CD4-positive, alpha-beta T cell treated with Interleukin-17A for 4 hours (primary cell): ENCODE data around the gene SYNE4.
"Not testable (repeated sequence)": the region's sequence is repeated elsewhere in the genome, so short reads cannot be mapped to it uniquely, and the experiment has no call there.

Experiments
- DNase-seq: peaks from one replicate; pipeline ENCODE4 v3.0.0-alpha.2; 2020; ENCODE audit warnings: mixed read lengths

The SYNE4 gene

DNA sequence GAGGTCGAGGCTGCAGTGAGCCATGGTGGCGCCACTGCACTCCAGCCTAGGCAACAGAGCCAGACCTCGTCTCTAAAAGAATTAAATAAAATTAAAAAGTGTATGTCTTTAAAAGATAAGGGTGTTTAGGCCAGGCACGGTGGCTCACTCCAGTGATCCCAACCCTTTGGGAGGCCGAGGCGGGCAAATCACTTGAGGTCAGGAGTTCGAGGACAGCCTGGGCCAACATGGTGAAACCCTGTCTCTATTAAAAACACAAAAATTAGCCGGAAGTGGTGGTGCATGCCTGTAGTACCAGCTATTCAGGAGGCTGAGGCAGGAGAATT lies 21.1 kb downstream of the SYNE4 start:
- DNase-seq, result no peak

GRCh38 chr19:35986664-35987570 lies 21.7 kb downstream of the SYNE4 start:
- DNase-seq, result peak; percentile 36

DNA sequence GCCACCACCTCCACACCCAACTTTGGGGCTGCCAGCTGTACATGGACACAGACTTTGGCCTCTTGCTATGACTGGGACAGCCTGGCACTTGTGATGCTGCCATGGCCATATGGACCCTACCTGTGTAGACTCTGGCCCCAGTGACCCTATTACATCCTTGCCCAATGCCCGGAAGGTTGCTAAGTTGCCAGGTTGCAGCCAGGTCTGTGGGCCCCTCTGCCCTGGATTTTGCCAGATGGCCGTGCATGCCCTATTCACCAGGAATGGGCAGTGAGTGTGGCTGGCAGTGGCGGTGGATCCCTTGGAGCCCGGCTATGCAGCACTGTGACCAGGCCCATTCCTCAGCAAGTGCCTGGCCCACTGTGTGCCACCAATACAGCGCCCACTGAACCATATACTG lies 22.5 kb downstream of the SYNE4 start:
- DNase-seq, result no peak

DNA sequence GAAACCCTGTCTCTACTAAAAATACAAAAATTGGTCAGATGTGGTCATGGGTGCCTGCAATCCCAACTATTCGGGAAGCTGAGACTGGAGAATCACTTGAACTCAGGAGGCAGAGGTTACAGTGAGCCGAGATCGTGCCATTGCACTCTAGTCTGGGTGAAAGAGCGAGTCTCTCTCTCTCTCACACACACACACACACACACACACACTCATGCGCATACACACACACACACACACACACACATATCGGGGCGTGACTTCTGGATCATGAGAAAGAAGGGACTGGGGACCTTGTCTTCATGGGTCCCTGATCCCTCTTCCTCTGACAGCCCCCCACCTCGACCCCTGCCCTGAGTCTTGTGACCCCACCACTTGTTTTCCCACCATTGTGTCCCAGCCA lies 25.4 kb downstream of the SYNE4 start:
- DNase-seq, result no peak

- DNase-seq, result not testable (repeated sequence)
These were observed 27.6 kb downstream of the SYNE4 start for GRCh38 chr19:35980997-35981396.

DNA sequence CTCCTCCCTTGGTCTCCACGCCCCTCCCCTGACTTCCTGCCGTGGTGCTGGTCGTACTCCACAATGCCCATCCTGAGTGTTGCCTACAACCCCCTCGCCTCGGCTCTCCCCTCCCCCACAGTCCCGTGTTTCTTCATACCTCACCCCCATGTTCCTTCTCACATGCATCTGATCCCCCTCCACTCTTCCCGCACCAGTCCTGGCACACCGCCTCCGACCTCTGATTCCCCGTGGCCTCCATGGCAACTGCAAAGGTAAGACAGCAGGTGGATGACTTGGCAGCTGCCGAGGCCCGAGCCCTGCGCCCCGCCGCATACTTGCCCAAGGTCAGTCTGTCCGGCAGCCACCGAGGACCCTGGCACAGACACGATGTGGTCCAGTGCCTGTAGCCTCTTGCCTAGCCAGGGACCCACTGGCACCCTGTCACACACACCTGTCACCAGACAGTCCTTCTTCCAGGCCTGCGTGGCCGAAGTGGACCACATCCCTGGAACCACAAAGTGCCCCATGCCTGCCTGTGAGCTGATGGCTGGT lies 29.7 kb downstream of the SYNE4 start:
- DNase-seq, result no peak

DNA sequence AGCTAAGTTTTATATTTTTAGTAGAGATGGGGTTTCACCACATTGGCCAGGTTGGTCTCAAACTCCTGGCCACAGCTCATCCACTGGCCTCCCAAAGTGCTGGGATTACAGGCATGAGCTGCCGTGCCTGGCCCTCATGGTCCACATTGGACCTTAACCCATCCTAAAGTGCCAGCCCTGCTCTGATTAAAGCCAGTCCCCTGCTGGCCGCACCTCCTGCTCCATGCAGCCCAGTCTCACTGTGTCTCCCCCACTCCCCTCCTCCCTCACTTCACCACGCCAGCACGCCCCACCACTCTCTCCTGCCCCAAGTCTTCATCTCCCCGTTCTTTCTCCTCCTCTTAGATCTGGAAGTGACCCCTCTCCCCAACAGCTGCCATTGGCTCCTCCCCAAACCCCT lies 30.3 kb downstream of the SYNE4 start:
- no peak for DNase-seq

GRCh38 chr19:35977446-35978222 lies 31.0 kb downstream of the SYNE4 start:
- peak; percentile 13 for DNase-seq

DNA sequence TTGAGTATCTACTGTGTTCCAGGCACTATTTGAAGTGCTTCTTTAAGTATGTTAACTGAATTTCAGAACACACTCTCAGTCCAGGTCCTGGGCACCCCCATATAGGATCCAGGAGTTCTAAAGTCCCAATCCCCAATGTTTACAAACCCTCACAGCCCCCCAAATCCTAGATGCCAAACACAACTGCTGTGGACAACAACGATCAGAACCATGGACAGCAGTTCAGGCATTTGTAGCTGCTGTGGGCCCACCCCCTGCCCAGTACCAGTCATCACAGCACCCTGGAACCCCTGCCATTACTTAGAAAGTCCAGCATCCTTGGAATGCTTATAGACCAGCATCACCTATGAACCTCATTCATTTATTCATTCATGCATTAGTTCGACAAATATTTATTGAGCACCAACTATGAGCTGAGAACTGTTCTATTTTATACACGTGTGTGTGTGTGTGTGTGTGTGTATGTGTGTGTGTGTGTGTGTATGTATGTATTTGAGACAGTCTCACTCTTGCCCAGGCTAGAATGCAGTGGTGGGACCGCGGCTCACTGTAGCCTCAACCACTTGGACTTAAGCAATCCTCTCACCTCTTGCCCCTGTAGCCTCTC lies 32.9 kb downstream of the SYNE4 start:
- no peak for DNase-seq

- DNase-seq, result no peak
These were observed 35.1 kb downstream of the SYNE4 start for GRCh38 chr19:35973487-35973886.

GRCh38 chr19:35966771-35967170 lies 41.8 kb downstream of the SYNE4 start:
- no peak for DNase-seq

GRCh38 chr19:35963514-35963913 lies 45.1 kb downstream of the SYNE4 start:
- DNase-seq, result peak; percentile 51

DNA sequence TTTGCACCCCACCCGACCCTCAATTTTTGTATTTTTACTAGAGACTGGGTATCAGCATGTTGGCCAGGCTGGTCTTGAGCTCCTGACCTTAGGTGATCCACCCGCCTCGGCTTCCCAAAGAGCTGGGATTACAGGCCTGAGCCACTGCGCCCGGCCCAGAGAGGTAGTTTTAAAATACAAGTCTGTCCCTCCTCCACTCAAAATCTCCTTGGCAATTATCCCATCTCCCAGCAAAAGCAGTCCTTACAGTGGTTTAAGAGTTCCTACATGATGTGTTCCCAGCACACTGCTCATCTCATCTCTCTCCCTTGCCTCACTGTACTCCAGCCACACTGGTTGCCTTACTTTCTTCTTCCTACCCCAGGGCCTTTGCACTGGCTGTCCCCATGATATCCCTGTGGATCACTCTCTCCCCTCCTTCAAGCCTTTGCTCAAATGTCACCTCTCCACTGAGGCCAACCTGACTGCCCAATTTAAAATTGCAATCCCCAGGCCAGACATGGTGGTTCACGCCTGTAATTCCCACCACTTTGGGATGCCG lies 48.1 kb downstream of the SYNE4 start:
- DNase-seq, result no peak

- DNase-seq, result no peak
These were observed 48.7 kb downstream of the SYNE4 start for GRCh38 chr19:35959968-35960320.

GRCh38 chr19:35959040-35959967 lies 49.3 kb downstream of the SYNE4 start:
- peak; percentile 91 for DNase-seq

DNA sequence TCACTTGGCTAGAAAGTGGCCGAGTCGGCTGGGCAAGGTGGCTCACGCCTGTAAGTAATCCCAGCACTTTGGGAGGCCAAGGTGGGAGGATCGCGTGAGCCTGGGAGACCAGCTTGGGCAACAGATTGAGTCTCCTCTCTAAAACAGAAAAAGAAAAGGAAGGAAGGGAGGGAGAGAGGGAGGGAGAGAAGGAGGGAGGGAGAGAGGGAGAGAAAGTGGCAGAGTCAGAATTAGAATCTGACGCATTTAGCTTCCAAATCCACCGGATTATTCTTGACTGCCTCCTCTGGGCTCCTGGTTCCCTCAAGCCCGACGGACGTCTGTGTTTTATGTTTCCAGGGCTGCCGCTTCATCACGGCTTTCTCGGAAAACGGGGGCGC lies 50.0 kb downstream of the SYNE4 start:
- DNase-seq, result no peak

DNA sequence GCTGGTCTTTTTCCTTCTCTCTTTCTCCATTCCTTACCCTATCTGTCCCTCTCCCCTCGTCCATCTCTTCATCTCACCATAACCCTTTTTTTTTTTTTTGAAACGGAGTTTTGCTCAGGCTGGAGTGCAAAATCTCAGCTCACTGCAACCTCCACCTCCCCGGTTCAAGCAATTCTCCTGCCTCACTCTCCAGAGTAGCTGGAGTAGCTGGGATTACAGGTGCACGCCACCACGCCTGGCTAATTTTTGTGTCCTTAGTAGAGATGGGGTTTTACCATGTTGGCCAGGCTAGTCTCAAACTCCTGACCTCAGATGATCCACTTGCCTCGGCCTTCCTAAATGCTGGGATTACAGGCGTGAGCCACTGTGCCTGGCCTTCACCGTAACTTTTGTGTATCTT lies 51.2 kb downstream of the SYNE4 start:
- not testable (repeated sequence) for DNase-seq

- no peak for DNase-seq
These were observed 52.6 kb downstream of the SYNE4 start for GRCh38 chr19:35955881-35956634.
